NCI-H345 treated with DMSO at 0.1 percent for 48 hours (cell line): Measurements from ENCODE around the gene PACS1.
"Not testable (repeated sequence)": the region's sequence is repeated elsewhere in the genome, so short reads cannot be mapped to it uniquely, and the experiment has no call there.

ENCODE experiments used
- DNase-seq: peaks from one replicate; lab custom pipeline; 2025; ENCODE audit not compliant: unreplicated experiment; lab: John Stamatoyannopoulos, UW

Gene PACS1

GRCh38 chr11:66072518-66072917 lies 2.4 kb downstream of the PACS1 start:
- DNase-seq = no peak

- DNase-seq = no peak
Measured at GRCh38 chr11:66073669-66074068, 3.6 kb downstream of the PACS1 start.

GRCh38 chr11:66075273-66075672 lies 5.2 kb downstream of the PACS1 start:
- DNase-seq = no peak

GRCh38 chr11:66076561-66076960 lies 6.5 kb downstream of the PACS1 start:
- no peak for DNase-seq

- no peak for DNase-seq
Measured at GRCh38 chr11:66077927-66078326, 7.9 kb downstream of the PACS1 start.

GRCh38 chr11:66078949-66079348 lies 8.9 kb downstream of the PACS1 start:
- not testable (repeated sequence) for DNase-seq

GRCh38 chr11:66080055-66080817 lies 10.2 kb downstream of the PACS1 start:
- DNase-seq = no peak

GRCh38 chr11:66081505-66081904 lies 11.4 kb downstream of the PACS1 start:
- no peak for DNase-seq

- DNase-seq = peak; percentile 71
Measured at GRCh38 chr11:66082946-66083698, 13.1 kb downstream of the PACS1 start.

GRCh38 chr11:66083767-66084166 lies 13.7 kb downstream of the PACS1 start:
- DNase-seq = no peak

- no peak for DNase-seq
Measured at GRCh38 chr11:66084821-66085475, 14.9 kb downstream of the PACS1 start.

- DNase-seq = no peak
Measured at GRCh38 chr11:66087148-66087908, 17.3 kb downstream of the PACS1 start.

GRCh38 chr11:66089067-66089466 lies 19.0 kb downstream of the PACS1 start:
- DNase-seq = no peak

- DNase-seq = no peak
Measured at GRCh38 chr11:66090288-66090687, 20.2 kb downstream of the PACS1 start.

GRCh38 chr11:66092125-66092524 lies 22.1 kb downstream of the PACS1 start:
- DNase-seq = not testable (repeated sequence)

GRCh38 chr11:66099746-66100145 lies 29.7 kb downstream of the PACS1 start:
- DNase-seq = not testable (repeated sequence)

GRCh38 chr11:66100272-66101065 lies 30.4 kb downstream of the PACS1 start:
- DNase-seq = no peak

GRCh38 chr11:66101066-66101464 lies 31.0 kb downstream of the PACS1 start:
- DNase-seq = no peak

GRCh38 chr11:66104057-66104638 lies 34.1 kb downstream of the PACS1 start:
- no peak for DNase-seq
